H1 (cell line): ENCODE measurements around the gene PTGES3L. TPM values are rescaled to one million over a fixed set of nuclear protein-coding genes. Genes with fewer than 3 reads are reported as not detected.
"Not testable (repeated sequence)": the region's sequence is repeated elsewhere in the genome, so short reads cannot be mapped to it uniquely, and the experiment has no call there.

Experiments used
- CTCF ChIA-PET: fragments of 300-600 bp; sonication (Branson Sonifier 250); formaldehyde crosslinking; loops from one replicate; lab custom pipeline; 2021; ENCODE audit not compliant: partially characterized antibody; lab: Charles Lee
- POLR2A ChIA-PET: fragments of 300-600 bp; sonication (Branson Sonifier 250); formaldehyde crosslinking; loops from one replicate; lab custom pipeline; 2021; ENCODE audit warnings: inconsistent platforms; ENCODE audit not compliant: partially characterized antibody; lab: Charles Lee
- DNase-seq, 2 experiments: peaks; one replicate each; pipeline versions ENCODE4 v3.0.0 to v3.0.0-alpha.2; 2010 to 2022; ENCODE audit warnings: low spot score in 2 of 2, low read depth in 1 of 2, mixed read lengths in 1 of 2
- FAIRE-seq: peaks from 2 replicates; lab custom pipeline; 2011; peaks lifted over from hg19 to GRCh38; lab: Jason Lieb, UNC
- H2AFZ ChIP-seq: 2 replicates; pipeline ENCODE4 v1.8.1; 2012; ENCODE audit warnings: low read length, inconsistent platforms
- H2AK5ac ChIP-seq: 2 replicates; pipeline ENCODE4 v1.6.1; 2013; ENCODE audit warnings: low read depth, low read length
- H2BK120ac ChIP-seq: replicated peaks from 2 replicates; pipeline ENCODE3; 2013; ENCODE audit warnings: low read depth, low read length, inconsistent platforms
- H2BK12ac ChIP-seq: 2 replicates; pipeline ENCODE4 v1.6.1; 2013; ENCODE audit warnings: low read depth, low read length
- H2BK15ac ChIP-seq: 2 replicates; pipeline ENCODE4 v1.6.1; 2013; ENCODE audit warnings: low read length
- H2BK20ac ChIP-seq: 2 replicates; pipeline ENCODE4 v1.6.1; 2013; ENCODE audit warnings: low read length
- H2BK5ac ChIP-seq: 2 replicates; pipeline ENCODE4 v1.6.1; 2013; ENCODE audit warnings: low read depth, low read length
- H3K14ac ChIP-seq: 2 replicates; pipeline ENCODE4 v1.6.1; 2013; ENCODE audit warnings: inconsistent platforms; ENCODE audit not compliant: insufficient read length
- H3K18ac ChIP-seq: 2 replicates; pipeline ENCODE4 v1.6.1; 2013; ENCODE audit warnings: low read length; ENCODE audit errors: extremely low read depth
- H3K23ac ChIP-seq: 2 replicates; pipeline ENCODE4 v1.6.1; 2013; ENCODE audit warnings: inconsistent platforms; ENCODE audit not compliant: insufficient read length
- H3K23me2 ChIP-seq: 2 replicates; pipeline ENCODE4 v1.6.1; 2013; ENCODE audit warnings: low read depth, low read length
- H3K27ac ChIP-seq: 2 replicates; pipeline ENCODE4 v1.6.1; 2011; ENCODE audit warnings: low read depth, low read length, inconsistent platforms
- H3K27me3 ChIP-seq, 4 experiments: replicated peaks in 1 of 4; 1 replicate in 1 of 4; 2 replicates in 3 of 4; pipeline versions ENCODE4 v1.6.1 to v1.8.1; 2011 to 2013; ENCODE audit warnings: low read length in 3 of 4, mild to moderate bottlenecking in 3 of 4, inconsistent platforms in 2 of 4, mixed read lengths in 2 of 4, moderate library complexity in 1 of 4; ENCODE audit not compliant: control insufficient read depth in 3 of 4, insufficient read depth in 3 of 4; ENCODE audit errors: extremely low read depth in 1 of 4
- H3K36me3 ChIP-seq, 4 experiments: 2 replicates each; pipeline versions ENCODE4 v1.6.1 to v1.8.1; 2011 to 2013; ENCODE audit warnings: mild to moderate bottlenecking in 4 of 4, low read length in 3 of 4, moderate library complexity in 2 of 4, control low read depth in 1 of 4, inconsistent platforms in 1 of 4; ENCODE audit not compliant: insufficient read depth in 4 of 4, control insufficient read depth in 2 of 4
- H3K4ac ChIP-seq: replicated peaks from 2 replicates; pipeline ENCODE3; 2013; ENCODE audit warnings: low read length, low read depth, mixed read lengths, inconsistent platforms; ENCODE audit not compliant: insufficient read length
- H3K4me1 ChIP-seq, 4 experiments: replicated peaks in 1 of 4; 1 replicate in 1 of 4; 2 replicates in 3 of 4; pipeline versions ENCODE4 v1.6.1 to v1.8.1; 2011 to 2013; ENCODE audit warnings: low read length in 3 of 4, inconsistent platforms in 2 of 4, mixed read lengths in 1 of 4; ENCODE audit not compliant: insufficient read depth in 4 of 4, control insufficient read depth in 3 of 4
- H3K4me2 ChIP-seq, 2 experiments: 2 replicates each; pipeline versions ENCODE4 v1.6.1 to v1.8.1; 2011 to 2013; ENCODE audit warnings: low read depth in 2 of 2, low read length in 2 of 2, control low read depth in 1 of 2, inconsistent platforms in 1 of 2, mild to moderate bottlenecking in 1 of 2; ENCODE audit not compliant: insufficient read depth in 1 of 2
- H3K4me3 ChIP-seq, 4 experiments: fragments of 200-600, 300-600 bp in 1 of 4; sonication (generic), shearing (Covaris generic), sonication (Bioruptor Twin) in 1 of 4; 2 replicates each; pipeline versions ENCODE4 v1.5.1 to v1.8.1; 2011 to 2016; ENCODE audit warnings: low read length in 4 of 4, low read depth in 3 of 4, control low read depth in 2 of 4, inconsistent platforms in 2 of 4, mild to moderate bottlenecking in 2 of 4, mixed read lengths in 1 of 4, moderate library complexity in 1 of 4; ENCODE audit not compliant: insufficient read depth in 2 of 4; ENCODE audit errors: extremely low read depth in 1 of 4
- H3K56ac ChIP-seq: replicated peaks from 2 replicates; pipeline ENCODE3; 2013; ENCODE audit warnings: low read depth, mild to moderate bottlenecking, mixed read lengths, low read length, inconsistent platforms; ENCODE audit not compliant: insufficient read length
- H3K79me1 ChIP-seq: 2 replicates; pipeline ENCODE4 v1.6.1; 2013; ENCODE audit warnings: low read depth, low read length, control low read depth
- H3K79me2 ChIP-seq, 2 experiments: 2 replicates each; pipeline versions ENCODE4 v1.6.1 to v1.8.1; 2012 to 2013; ENCODE audit warnings: low read length in 2 of 2, mild to moderate bottlenecking in 2 of 2, inconsistent platforms in 1 of 2; ENCODE audit not compliant: insufficient read depth in 2 of 2, control insufficient read depth in 1 of 2
- H3K9ac ChIP-seq, 4 experiments: replicated peaks in 1 of 4; 1 replicate in 1 of 4; 2 replicates in 3 of 4; pipeline versions ENCODE4 v1.6.1 to v1.8.1; 2011 to 2013; ENCODE audit warnings: low read depth in 3 of 4, low read length in 3 of 4, control low read depth in 2 of 4, mild to moderate bottlenecking in 2 of 4, moderate library complexity in 2 of 4, inconsistent platforms in 1 of 4; ENCODE audit errors: extremely low read depth in 1 of 4
- H3K9me3 ChIP-seq, 2 experiments: 2 replicates each; pipeline versions ENCODE4 v1.6.1 to v1.8.1; 2012 to 2013; ENCODE audit warnings: mild to moderate bottlenecking in 2 of 2, moderate library complexity in 2 of 2, control low read depth in 1 of 2, inconsistent platforms in 1 of 2, low read depth in 1 of 2, low read length in 1 of 2, mixed read lengths in 1 of 2; ENCODE audit not compliant: insufficient read depth in 2 of 2
- H4K20me1 ChIP-seq, 2 experiments: replicated peaks in 1 of 2; 2 replicates each; pipeline versions ENCODE3 to v1.8.1; 2011 to 2013; ENCODE audit warnings: inconsistent platforms in 2 of 2, low read length in 2 of 2, mild to moderate bottlenecking in 1 of 2; ENCODE audit not compliant: insufficient read depth in 2 of 2, control insufficient read depth in 1 of 2
- H4K5ac ChIP-seq: 2 replicates; pipeline ENCODE4 v1.6.1; 2013; ENCODE audit warnings: low read length, low read depth, mixed read lengths, inconsistent platforms; ENCODE audit not compliant: insufficient read length
- H4K8ac ChIP-seq: 2 replicates; pipeline ENCODE4 v1.8.0; 2013; ENCODE audit warnings: mild to moderate bottlenecking, moderate library complexity, low read length, inconsistent platforms; ENCODE audit not compliant: insufficient read depth; ENCODE audit errors: extremely low read depth
- H4K91ac ChIP-seq: replicated peaks from 2 replicates; pipeline ENCODE3; 2013; ENCODE audit warnings: low read length, mixed read lengths, inconsistent platforms; ENCODE audit not compliant: insufficient read length
- WGBS, 2 experiments: shearing (Covaris generic) in 1 of 2; methylation state at CpG; one replicate each; pipeline versions ENCODE4 v1.1.6 to v1.1.7; 2013 to 2015; ENCODE audit warnings: low lambda C conversion rate in 2 of 2, mixed read lengths in 2 of 2, inconsistent platforms in 1 of 2, low coverage in 1 of 2, missing lambda C conversion rate in 1 of 2; ENCODE audit not compliant: insufficient replicate concordance in 2 of 2, insufficient coverage in 1 of 2, insufficient read length in 1 of 2; ENCODE audit errors: extremely low coverage in 1 of 2, missing lambda C conversion rate in 1 of 2; 5-methylcytosine and 5-hydroxymethylcytosine counted together
- polyA plus RNA-seq, 7 experiments: library from polyadenylated mRNA; depleted of rRNA in 3 of 7; stranded (reverse) in 5 of 7; unstranded in 2 of 7; fragments of >200 nt in 5 of 7; fragments of 200-250 nt in 2 of 7; gene quantifications; 1 replicate in 5 of 7; 2 replicates in 1 of 7; 4 replicates in 1 of 7; pipeline versions ENCODE4 v1.2.1 to v1.2.3, GENCODE V29; 2011 to 2013; ENCODE audit warnings: missing spikeins in 2 of 7, mixed read lengths in 2 of 7
- total RNA-seq: library from RNA; stranded (reverse); fragmentation: NEBNext Ultra II Directional; extraction: Animal tissue kit (Norgen Biotek cat#: 25700); gene quantifications from 2 replicates; pipeline ENCODE4 v1.2.1, GENCODE V29; 2021

Gene PTGES3L
- total and polyA plus RNA-seq, 2 of the 8 experiments (the other 6 are each of a cell fraction or from before 2014, with no cell fraction given), result 3.0 to 3.6 TPM

GRCh38 chr17:42923472-42923871, 56.4 kb downstream of the PTGES3L start:
- H3K14ac ChIP-seq, H2BK12ac ChIP-seq, H3K23ac ChIP-seq, H4K5ac ChIP-seq, H2BK5ac ChIP-seq, H2BK120ac ChIP-seq, H3K9ac ChIP-seq, H3K4ac ChIP-seq, H3K18ac ChIP-seq, FAIRE-seq, H3K27me3 ChIP-seq, H4K20me1 ChIP-seq, H2BK20ac ChIP-seq, H4K8ac ChIP-seq, H3K27ac ChIP-seq, H3K79me2 ChIP-seq, H3K23me2 ChIP-seq, H3K56ac ChIP-seq, DNase-seq, H3K9me3 ChIP-seq, H3K36me3 ChIP-seq, H3K79me1 ChIP-seq, H3K4me2 ChIP-seq, H2AK5ac ChIP-seq, H4K91ac ChIP-seq, H2AFZ ChIP-seq, H2BK15ac ChIP-seq, H3K4me3 ChIP-seq, H3K4me1 ChIP-seq: not testable (repeated sequence)
- POLR2A ChIA-PET, result interaction anchor here (0.6 to 0.7 kb wide), 2 partner anchors 23 to 108 kb away, joined by 3 read pairs; partner anchors contain the start of gene G6PC1
- CTCF ChIA-PET, result interaction anchor here (0.9 to 1.5 kb wide), 2 partner anchors 15 to 98 kb away, joined by 3 read pairs; no protein-coding TSS in a partner anchor
- 98% methylated on average over 7 of the region's 7 CpGs; no CpG with 5 or more reads in 1 of the 2 experiments for WGBS, 2 experiments
